Neural progenitor cell (in vitro differentiated cells): Measurements from ENCODE around the gene KLHDC9. TPM values are rescaled to one million over a fixed set of nuclear protein-coding genes. Genes with fewer than 3 reads are reported as not detected.

Source experiments
- DNase-seq: peaks from one replicate; pipeline ENCODE4 v3.0.0-alpha.2; 2016; ENCODE audit warnings: low spot score
- H2AFZ ChIP-seq: fragments of 200-600 bp; sonication (generic); replicated peaks from 2 replicates; pipeline ENCODE4 v1.6.1; 2016; ENCODE audit warnings: antibody characterized with exemption
- H3F3A ChIP-seq: fragments of 200-600 bp; sonication (generic); 2 replicates; pipeline ENCODE4 v1.6.1; 2016; ENCODE audit warnings: antibody characterized with exemption, low read depth
- H3K27ac ChIP-seq: fragments of 200-600 bp; sonication (generic); 2 replicates; pipeline ENCODE4 v1.5.1; 2016; ENCODE audit warnings: mild to moderate bottlenecking
- H3K27me3 ChIP-seq: fragments of 200-600 bp; sonication (generic); 2 replicates; pipeline ENCODE4 v1.6.1; 2016; ENCODE audit warnings: mild to moderate bottlenecking, moderate library complexity
- H3K36me3 ChIP-seq: fragments of 200-600 bp; sonication (generic); 2 replicates; pipeline ENCODE4 v1.5.1; 2016
- H3K4me1 ChIP-seq: fragments of 200-600 bp; sonication (generic); 2 replicates; pipeline ENCODE4 v1.6.1; 2016; ENCODE audit warnings: mixed run types
- H3K4me2 ChIP-seq: fragments of 200-600 bp; sonication (generic); 2 replicates; pipeline ENCODE4 v1.6.1; 2016
- H3K4me3 ChIP-seq: fragments of 200-600 bp; sonication (generic); 2 replicates; pipeline ENCODE4 v1.5.1; 2016
- H3K79me2 ChIP-seq: fragments of 200-600 bp; sonication (generic); 2 replicates; pipeline ENCODE4 v1.6.1; 2016; ENCODE audit warnings: low read depth
- H3K9ac ChIP-seq: fragments of 200-600 bp; sonication (generic); 2 replicates; pipeline ENCODE4 v1.6.1; 2016
- H3K9me3 ChIP-seq: fragments of 200-600 bp; sonication (generic); 2 replicates; pipeline ENCODE4 v1.5.1; 2016; ENCODE audit warnings: low read depth
- H4K20me1 ChIP-seq: fragments of 200-600 bp; sonication (generic); 2 replicates; pipeline ENCODE4 v1.6.1; 2016; ENCODE audit warnings: low read depth
- H3K27ac Mint-ChIP-seq: 3 replicates; pipeline ENCODE4 v1.8.0; 2021; ENCODE audit warnings: mixed read lengths
- H3K27me3 Mint-ChIP-seq: 2 replicates; pipeline ENCODE4 v1.8.0; 2022; ENCODE audit warnings: low read depth, mild to moderate bottlenecking, inconsistent platforms, moderate library complexity, mixed read lengths; ENCODE audit not compliant: insufficient read depth
- H3K36me3 Mint-ChIP-seq: 3 replicates; pipeline ENCODE4 v1.8.0; 2021; ENCODE audit warnings: mixed read lengths
- H3K4me1 Mint-ChIP-seq: 3 replicates; pipeline ENCODE4 v1.8.0; 2021; ENCODE audit warnings: mixed read lengths
- H3K4me3 Mint-ChIP-seq: 3 replicates; pipeline ENCODE4 v1.8.0; 2021; ENCODE audit warnings: mild to moderate bottlenecking, moderate library complexity, mixed read lengths
- H3K9me3 Mint-ChIP-seq: 3 replicates; pipeline ENCODE4 v1.8.0; 2020; ENCODE audit warnings: mixed read lengths
- EZH2 ChIP-seq: fragments of 200-600 bp; sonication (generic); IDR thresholded peaks from 2 replicates; pipeline ENCODE4 v1.6.1; 2017; ENCODE audit warnings: antibody characterized with exemption, mild to moderate bottlenecking, moderate library complexity
- EZH2phosphoT487 ChIP-seq: fragments of 200-600 bp; sonication (generic); IDR thresholded peaks from 2 replicates; pipeline ENCODE4 v1.6.1; 2017; ENCODE audit warnings: antibody characterized with exemption
- total RNA-seq: library from RNA; depleted of rRNA; stranded (reverse); fragments of >200 nt; gene quantifications from 2 replicates; pipeline ENCODE4 v1.2.3, GENCODE V29; 2015; ENCODE audit warnings: low replicate concordance
- TF ChIP-seq, protein P1 (sequence below): fragments of 200-600 bp; sonication (generic); IDR thresholded peaks from 2 replicates; pipeline ENCODE4 v1.5.1; 2017; ENCODE audit warnings: antibody characterized with exemption, mild to moderate bottlenecking

Gene KLHDC9
- total RNA-seq, 1 donor from 2014 or later = 12.6 TPM

- Histone ChIP-seq H3K27ac (no peak overlapping the region), H3K9ac (no peak overlapping the region), H4K20me1 (peaks cover 23% of the 10 kb centered on the region), H3F3A (peaks cover 32% of the 10 kb centered on the region), H3K36me3 (no peaks in the 10 kb centered on the region), H3K27me3 (no peaks in the 10 kb centered on the region), H3K4me2 (no peak overlapping the region), H2AFZ (no peak overlapping the region), H3K9me3 (no peaks in the 10 kb centered on the region), H3K4me3 (no peak overlapping the region), H3K4me1 (peaks cover 11% of the 10 kb centered on the region), H3K79me2 (peaks cover 46% of the 10 kb centered on the region)
- no peak for DNase-seq
- no peaks in the 10 kb centered on the region for H3K9me3 Mint-ChIP-seq
- H3K4me3 Mint-ChIP-seq = no peak overlapping the region
- H3K27me3 Mint-ChIP-seq = peaks cover 6% of the 10 kb centered on the region
- H3K4me1 Mint-ChIP-seq = peaks cover 27% of the 10 kb centered on the region
- TF ChIP-seq EZH2 (no peak), EZH2phosphoT487 (no peak)
- TF ChIP-seq, protein P1, sequence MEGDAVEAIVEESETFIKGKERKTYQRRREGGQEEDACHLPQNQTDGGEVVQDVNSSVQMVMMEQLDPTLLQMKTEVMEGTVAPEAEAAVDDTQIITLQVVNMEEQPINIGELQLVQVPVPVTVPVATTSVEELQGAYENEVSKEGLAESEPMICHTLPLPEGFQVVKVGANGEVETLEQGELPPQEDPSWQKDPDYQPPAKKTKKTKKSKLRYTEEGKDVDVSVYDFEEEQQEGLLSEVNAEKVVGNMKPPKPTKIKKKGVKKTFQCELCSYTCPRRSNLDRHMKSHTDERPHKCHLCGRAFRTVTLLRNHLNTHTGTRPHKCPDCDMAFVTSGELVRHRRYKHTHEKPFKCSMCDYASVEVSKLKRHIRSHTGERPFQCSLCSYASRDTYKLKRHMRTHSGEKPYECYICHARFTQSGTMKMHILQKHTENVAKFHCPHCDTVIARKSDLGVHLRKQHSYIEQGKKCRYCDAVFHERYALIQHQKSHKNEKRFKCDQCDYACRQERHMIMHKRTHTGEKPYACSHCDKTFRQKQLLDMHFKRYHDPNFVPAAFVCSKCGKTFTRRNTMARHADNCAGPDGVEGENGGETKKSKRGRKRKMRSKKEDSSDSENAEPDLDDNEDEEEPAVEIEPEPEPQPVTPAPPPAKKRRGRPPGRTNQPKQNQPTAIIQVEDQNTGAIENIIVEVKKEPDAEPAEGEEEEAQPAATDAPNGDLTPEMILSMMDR = no peak
- no peak overlapping the region for H3K27ac Mint-ChIP-seq
- peaks cover 30% of the 10 kb centered on the region for H3K36me3 Mint-ChIP-seq
These were observed 23.0 kb downstream of the KLHDC9 start for GRCh38 chr1:161121042-161121650.

DNA sequence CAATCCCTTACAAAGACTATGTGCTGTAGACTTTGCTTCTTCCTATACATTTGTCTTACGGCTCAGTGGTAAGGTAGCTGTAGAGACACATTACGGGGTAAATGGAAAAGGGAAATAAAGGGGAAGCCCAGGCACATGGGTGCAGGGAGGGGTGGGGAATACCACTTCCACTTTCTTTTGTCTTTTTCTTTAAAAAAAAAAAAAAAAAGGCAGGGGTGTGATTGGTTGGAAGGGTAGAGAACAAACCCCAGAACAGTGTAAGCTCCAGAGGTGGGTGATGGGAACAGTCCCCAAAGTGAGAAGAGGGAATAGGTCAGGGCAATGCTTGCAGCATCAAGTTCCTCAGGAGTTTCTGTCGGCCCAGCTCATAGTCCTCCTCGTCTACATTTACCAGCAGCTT, 23.7 kb downstream of the KLHDC9 start:
- Mint-ChIP-seq H3K4me1 (peaks cover 26% of the 10 kb centered on the region), H3K27me3 (peaks cover 6% of the 10 kb centered on the region), H3K4me3 (no peak overlapping the region), H3K9me3 (no peaks in the 10 kb centered on the region), H3K36me3 (peaks cover 32% of the 10 kb centered on the region), H3K27ac (no peak overlapping the region)
- H3K4me2 ChIP-seq = no peak overlapping the region
- TF ChIP-seq EZH2 (no peak), EZH2phosphoT487 (no peak)
- TF ChIP-seq, protein P1 = no peak
- no peaks in the 10 kb centered on the region for H3K9me3 ChIP-seq
- H3K36me3 ChIP-seq = no peaks in the 10 kb centered on the region
- peaks cover 11% of the 10 kb centered on the region for H3K4me1 ChIP-seq
- no peak overlapping the region for H3K9ac ChIP-seq
- H3K4me3 ChIP-seq = no peak overlapping the region
- peaks cover 23% of the 10 kb centered on the region for H4K20me1 ChIP-seq
- DNase-seq = no peak
- no peaks in the 10 kb centered on the region for H3K27me3 ChIP-seq
- no peak overlapping the region for H3K27ac ChIP-seq
- H3F3A ChIP-seq = peaks cover 32% of the 10 kb centered on the region
- H3K79me2 ChIP-seq = peaks cover 46% of the 10 kb centered on the region
- no peak overlapping the region for H2AFZ ChIP-seq

DNA sequence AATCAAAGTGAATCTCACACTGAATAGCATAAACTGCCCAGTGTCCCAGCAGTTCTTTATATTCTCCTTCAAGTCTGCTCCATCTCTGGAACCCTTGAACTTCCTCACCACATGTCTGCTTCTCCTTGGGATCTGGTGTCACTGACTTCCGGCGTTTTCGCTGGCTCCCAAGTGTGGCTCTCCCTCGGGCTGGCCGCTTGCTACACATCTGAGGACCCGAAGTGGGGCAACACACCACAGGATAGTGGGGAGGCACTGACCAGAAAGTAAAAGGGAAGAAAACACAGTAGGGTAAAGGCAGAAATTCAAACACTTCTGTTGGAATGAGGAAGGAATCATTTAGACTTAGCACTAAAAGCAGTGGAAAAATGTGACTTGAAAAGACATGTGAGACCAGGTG, 24.8 kb downstream of the KLHDC9 start:
- H3K4me2 ChIP-seq = no peak overlapping the region
- H3K27ac ChIP-seq = no peak overlapping the region
- H3K9ac ChIP-seq = no peak overlapping the region
- H3K36me3 ChIP-seq = no peaks in the 10 kb centered on the region
- Mint-ChIP-seq H3K27me3 (no peaks in the 10 kb centered on the region), H3K27ac (no peak overlapping the region), H3K36me3 (peaks cover 40% of the 10 kb centered on the region), H3K4me1 (peaks cover 22% of the 10 kb centered on the region), H3K4me3 (no peak overlapping the region), H3K9me3 (no peaks in the 10 kb centered on the region)
- no peaks in the 10 kb centered on the region for H3K9me3 ChIP-seq
- H2AFZ ChIP-seq = no peak overlapping the region
- no peak for DNase-seq
- no peaks in the 10 kb centered on the region for H3K27me3 ChIP-seq
- peaks cover 31% of the 10 kb centered on the region for H4K20me1 ChIP-seq
- peaks cover 11% of the 10 kb centered on the region for H3K4me1 ChIP-seq
- H3K79me2 ChIP-seq = peaks cover 48% of the 10 kb centered on the region
- TF ChIP-seq, protein P1 = no peak
- TF ChIP-seq EZH2 (no peak), EZH2phosphoT487 (no peak)
- peaks cover 24% of the 10 kb centered on the region for H3F3A ChIP-seq
- H3K4me3 ChIP-seq = no peak overlapping the region
